GM18907 (cell line): ENCODE measurements around the gene CCDC174.

Experiments used
- ATAC-seq: cut with Tn5 transposase; IDR thresholded peaks from one replicate; pipeline ENCODE4 v1.9.1; 2021; ENCODE audit warnings: mild to moderate bottlenecking, moderate library complexity; ENCODE audit not compliant: unreplicated experiment

CCDC174 gene

GRCh38 chr3:14624498-14624897 lies 27.1 kb upstream of the CCDC174 start:
- ATAC-seq: no peak

- no peak for ATAC-seq
These were observed 26.1 kb upstream of the CCDC174 start for GRCh38 chr3:14625443-14625842.

GRCh38 chr3:14627815-14628214 lies 23.7 kb upstream of the CCDC174 start:
- no peak for ATAC-seq

GRCh38 chr3:14628406-14628805 lies 23.2 kb upstream of the CCDC174 start:
- no peak for ATAC-seq

GRCh38 chr3:14630404-14631100 lies 21.0 kb upstream of the CCDC174 start:
- ATAC-seq: no peak

- ATAC-seq: no peak
These were observed 20.5 kb upstream of the CCDC174 start for GRCh38 chr3:14631101-14631497.

GRCh38 chr3:14631687-14632441 lies 19.7 kb upstream of the CCDC174 start:
- no peak for ATAC-seq

GRCh38 chr3:14632442-14632930 lies 19.1 kb upstream of the CCDC174 start:
- ATAC-seq: no peak

- ATAC-seq: no peak
These were observed 18.1 kb upstream of the CCDC174 start for GRCh38 chr3:14633417-14633816.

GRCh38 chr3:14633819-14634424 lies 17.6 kb upstream of the CCDC174 start:
- ATAC-seq: no peak

- ATAC-seq: no peak
These were observed 16.7 kb upstream of the CCDC174 start for GRCh38 chr3:14634763-14635400.

GRCh38 chr3:14636496-14637087 lies 15.0 kb upstream of the CCDC174 start:
- no peak for ATAC-seq

GRCh38 chr3:14640157-14640562 lies 11.4 kb upstream of the CCDC174 start:
- no peak for ATAC-seq

- no peak for ATAC-seq
These were observed 10.8 kb upstream of the CCDC174 start for GRCh38 chr3:14640734-14641133.

- ATAC-seq: no peak
These were observed 10.2 kb upstream of the CCDC174 start for GRCh38 chr3:14641346-14641745.

GRCh38 chr3:14645453-14645852 lies 6.1 kb upstream of the CCDC174 start:
- ATAC-seq: no peak

GRCh38 chr3:14646131-14646573 lies 5.4 kb upstream of the CCDC174 start:
- ATAC-seq: no peak

GRCh38 chr3:14646589-14647413 lies 4.8 kb upstream of the CCDC174 start:
- ATAC-seq: no peak

- no peak for ATAC-seq
These were observed 3.3 kb upstream of the CCDC174 start for GRCh38 chr3:14647976-14648955.
